Endometrial microvascular endothelial cells (primary cell): Measurements from ENCODE around the gene MYO1C. TPM values are rescaled to one million over a fixed set of nuclear protein-coding genes. Genes with fewer than 3 reads are reported as not detected.
"Not testable (repeated sequence)": the region's sequence is repeated elsewhere in the genome, so short reads cannot be mapped to it uniquely, and the experiment has no call there.

Experiments used
- in situ Hi-C: cut with HindIII; loops from 2 replicates; pipeline ENCODE4 v1.10.0; 2017; ENCODE audit warnings: low sequenced_read_pairs, low pct_unique_long_range_greater_than_20kb; ENCODE audit errors: inconsistent ontology term
- total RNA-seq: library from RNA; depleted of rRNA; stranded (reverse); fragments of >200 nt; gene quantifications from one replicate; pipeline ENCODE4 v1.2.3, GENCODE V29; 2015; ENCODE audit errors: inconsistent ontology term

The MYO1C gene
- total RNA-seq, 1 donor from 2014 or later: 167 TPM

DNA sequence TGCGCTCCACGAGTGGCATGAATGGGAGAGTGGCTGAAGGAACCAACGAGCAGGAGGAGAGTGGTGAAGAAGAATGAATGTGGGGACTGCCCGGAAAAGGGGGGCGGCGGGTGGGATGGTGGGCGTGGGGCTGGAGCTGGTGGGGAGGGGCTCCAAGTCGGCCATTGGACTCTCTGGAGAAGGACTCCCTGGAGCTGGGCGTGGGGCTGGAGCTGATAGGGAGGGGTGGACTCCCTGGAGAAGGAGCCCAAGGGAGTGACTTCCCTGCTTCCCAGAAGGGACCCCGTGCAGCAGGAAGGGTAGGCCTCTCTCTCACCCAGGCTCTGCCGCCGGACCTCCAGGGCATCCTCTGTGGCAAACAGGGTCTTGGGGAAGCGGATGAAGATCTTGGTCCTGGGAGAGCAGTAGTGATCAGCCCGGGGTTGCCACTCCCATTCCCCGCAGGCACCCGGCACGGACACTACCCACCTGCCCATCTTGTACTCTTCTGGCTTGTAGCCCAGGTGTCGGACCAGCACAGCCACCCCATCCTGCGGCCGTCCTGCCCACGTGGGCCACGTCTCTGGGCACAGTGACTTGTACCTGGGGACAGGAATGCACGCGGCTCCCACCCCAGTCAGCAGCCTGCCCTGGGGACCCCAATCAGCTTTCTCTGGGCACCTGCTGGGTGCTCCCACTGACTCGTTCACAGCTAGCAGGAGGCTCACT, 21.6 kb downstream of the MYO1C start:
- in situ Hi-C loops: no loop called here

GRCh38 chr17:1470071-1470754, 22.3 kb downstream of the MYO1C start:
- in situ Hi-C loops: no loop called here

- in situ Hi-C loops: no loop called here
These were observed 23.1 kb downstream of the MYO1C start for GRCh38 chr17:1469231-1469852.

DNA sequence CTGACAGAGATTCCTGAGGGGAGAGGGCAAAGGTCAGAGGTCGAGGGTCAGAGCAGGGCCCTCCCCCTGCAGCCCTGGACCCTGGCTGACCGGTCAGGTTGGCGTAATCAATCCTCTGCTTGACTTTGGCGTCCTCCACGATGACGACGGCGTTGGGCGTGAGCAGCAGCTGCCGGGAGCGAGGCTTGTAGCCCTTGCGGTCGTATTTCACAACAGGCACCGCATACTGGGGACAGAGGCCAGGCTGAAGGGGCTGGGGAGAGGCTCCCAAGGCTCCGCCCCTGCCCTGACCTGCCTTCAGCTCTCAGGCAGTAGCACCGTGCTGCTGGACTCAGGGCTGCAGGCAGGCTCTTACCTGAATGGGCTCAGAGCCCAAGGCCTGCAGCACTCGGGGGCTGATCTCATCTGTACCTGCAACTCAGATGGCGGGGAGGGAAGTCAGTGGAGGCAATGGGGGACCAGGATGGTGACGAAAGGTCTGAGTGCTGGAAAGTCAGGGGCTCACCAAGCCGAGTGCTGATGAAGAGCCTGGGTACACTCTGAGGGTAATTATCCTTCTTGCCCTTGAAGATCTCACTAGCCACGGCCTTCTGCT, 24.5 kb downstream of the MYO1C start:
- in situ Hi-C loops: no loop called here

GRCh38 chr17:1467258-1467657, 25.2 kb downstream of the MYO1C start:
- in situ Hi-C loops: no loop called here

DNA sequence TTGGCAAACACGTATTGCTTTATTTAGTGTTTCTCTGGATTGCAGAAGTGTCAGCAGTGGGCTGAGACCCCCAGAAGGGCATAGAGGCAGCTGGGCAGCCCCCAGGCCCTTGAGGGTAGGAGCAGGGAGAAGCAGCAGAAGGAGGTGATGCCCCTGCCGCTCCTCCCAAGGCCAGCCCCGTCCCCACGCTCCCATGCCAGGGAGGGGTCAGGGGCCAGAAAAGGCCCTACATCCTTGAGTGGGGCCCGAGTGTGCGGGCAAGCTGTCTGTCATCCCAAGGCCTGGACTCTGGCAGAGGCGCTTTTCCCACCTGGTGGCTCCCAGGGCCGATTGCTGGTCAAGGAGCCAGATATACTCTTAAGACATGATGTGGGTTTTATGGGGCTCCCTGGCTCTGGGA, 28.3 kb downstream of the MYO1C start:
- in situ Hi-C loops: no loop called here

GRCh38 chr17:1462164-1463112, 30.0 kb downstream of the MYO1C start:
- in situ Hi-C loops: no loop called here

- in situ Hi-C loops: no loop called here
These were observed 31.1 kb downstream of the MYO1C start for GRCh38 chr17:1461198-1461944.

GRCh38 chr17:1460233-1460632, 32.3 kb downstream of the MYO1C start:
- in situ Hi-C loops: no loop called here

DNA sequence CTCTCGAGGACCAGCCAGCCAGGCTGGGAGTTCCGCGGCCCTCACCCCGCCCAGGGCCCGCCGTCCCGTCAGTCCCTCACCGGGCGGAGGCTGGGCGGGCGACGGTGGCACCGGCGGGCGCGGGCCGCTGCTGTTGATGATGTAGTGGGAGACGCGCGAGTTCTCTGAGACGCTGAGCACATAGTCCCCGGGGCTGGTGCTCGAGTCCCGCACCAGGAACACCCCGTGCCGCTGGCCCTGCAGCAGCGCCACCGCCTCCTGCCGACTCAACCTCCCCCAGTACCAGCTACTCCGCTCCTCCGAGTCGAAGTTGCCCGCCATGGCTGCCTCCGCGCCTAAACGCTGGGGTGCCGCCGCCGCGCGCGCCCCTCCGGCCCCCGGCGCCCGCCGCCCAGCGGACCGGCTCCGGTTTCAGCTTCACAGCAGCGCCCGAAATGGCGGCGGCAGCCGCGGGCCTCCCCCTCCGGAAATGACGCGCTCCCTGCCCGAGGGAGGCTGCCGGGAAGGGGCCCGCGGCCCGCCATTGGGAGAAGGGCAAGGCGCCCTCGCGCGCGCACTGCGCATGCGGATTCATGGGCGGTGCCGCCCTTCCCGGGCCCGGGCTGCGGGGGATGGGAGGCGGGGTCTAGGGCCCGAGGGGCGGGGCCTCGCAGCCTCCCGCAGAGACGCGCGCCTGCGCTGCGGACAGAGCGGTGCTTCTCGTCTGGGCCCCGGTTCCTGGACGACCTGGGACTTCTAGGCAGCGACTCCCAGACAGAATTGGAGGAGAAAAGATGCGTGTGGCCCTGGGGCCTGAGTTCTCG, 36.5 kb downstream of the MYO1C start, which contains the start of gene CRK:
TSS of gene CRK (minus strand) at position 436 of the 803 bp plus-strand sequence. CDS start at position 321, 115 bp downstream.
- in situ Hi-C loops: no loop called here

- in situ Hi-C loops: no loop called here
These were observed 37.1 kb downstream of the MYO1C start for GRCh38 chr17:1455291-1455796.

GRCh38 chr17:1454541-1454940, 37.9 kb downstream of the MYO1C start:
- in situ Hi-C loops: no loop called here

- in situ Hi-C loops: not testable (repeated sequence)
These were observed 38.8 kb downstream of the MYO1C start for GRCh38 chr17:1453694-1454093.

DNA sequence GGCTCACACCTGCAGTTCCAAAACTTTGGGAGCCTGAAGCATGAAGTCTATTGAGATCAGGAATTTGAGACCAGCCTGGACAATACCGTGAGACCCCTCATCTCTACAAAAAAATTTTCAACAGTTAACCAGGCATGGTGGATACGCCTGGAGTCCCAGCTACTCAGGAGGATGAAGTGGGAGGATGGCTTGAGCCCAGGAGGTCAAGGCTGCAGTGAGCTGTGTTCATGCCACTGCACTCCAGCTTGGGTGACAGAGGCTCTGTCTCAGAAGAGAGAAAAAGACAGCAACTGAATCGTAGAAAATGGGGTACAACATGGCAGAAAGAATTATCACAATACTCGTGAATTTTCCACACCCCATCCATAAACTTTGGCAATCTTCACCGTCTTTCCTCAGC, 39.6 kb downstream of the MYO1C start:
- in situ Hi-C loops: no loop called here

- in situ Hi-C loops: not testable (repeated sequence)
These were observed 42.2 kb downstream of the MYO1C start for GRCh38 chr17:1450261-1450660.

DNA sequence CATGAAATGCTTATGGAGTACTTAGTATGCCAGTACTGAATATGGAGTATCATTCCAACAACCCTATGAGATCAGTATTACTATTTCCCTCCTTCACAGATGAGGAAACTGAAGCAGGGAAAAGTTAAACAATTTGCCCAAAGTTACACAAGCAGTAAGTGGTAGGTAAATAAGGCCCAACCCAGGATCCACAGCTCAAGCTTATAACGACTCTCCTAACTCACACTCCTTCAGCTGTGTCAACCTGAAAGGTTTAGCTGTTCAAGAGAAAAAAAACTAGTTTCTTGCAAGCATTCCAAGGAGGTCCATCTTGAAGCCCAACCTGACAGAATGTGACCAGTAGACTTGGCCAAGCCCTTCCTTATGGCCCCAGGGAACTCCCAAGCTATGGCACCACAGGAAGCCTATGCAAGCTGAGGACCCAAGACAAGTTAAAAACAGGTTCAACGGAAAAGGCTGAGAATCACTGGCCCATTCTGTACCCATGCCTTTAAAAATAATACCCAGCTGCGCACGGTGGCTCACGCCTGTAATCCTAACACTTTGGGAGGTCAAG, 43.0 kb downstream of the MYO1C start:
- in situ Hi-C loops: no loop called here

- in situ Hi-C loops: no loop called here
These were observed 45.4 kb downstream of the MYO1C start for GRCh38 chr17:1447052-1447451.
